Astrocyte (in vitro differentiated cells and primary cell): ENCODE measurements around the gene LMO1. TPM values are rescaled to one million over a fixed set of nuclear protein-coding genes. Genes with fewer than 3 reads are reported as not detected.

Experiments used
- DNase-seq: peaks from one replicate; pipeline ENCODE4 v3.0.0-alpha.2; 2010; ENCODE audit warnings: low read depth
- FAIRE-seq: peaks from 2 replicates; lab custom pipeline; 2011; peaks lifted over from hg19 to GRCh38; lab: Jason Lieb, UNC
- H2AFZ ChIP-seq: 2 replicates; pipeline ENCODE4 v1.6.0; 2012; ENCODE audit warnings: low read depth, low read length, inconsistent platforms
- H3K27ac ChIP-seq: 2 replicates; pipeline ENCODE4 v1.5.1; 2011; ENCODE audit warnings: low read depth, low read length, inconsistent platforms
- H3K27me3 ChIP-seq: 2 replicates; pipeline ENCODE4 v1.6.0; 2011; ENCODE audit warnings: low read length, inconsistent platforms; ENCODE audit not compliant: insufficient read depth
- H3K36me3 ChIP-seq: 2 replicates; pipeline ENCODE4 v1.5.1; 2011; ENCODE audit warnings: low read length, inconsistent platforms; ENCODE audit not compliant: insufficient read depth
- H3K4me1 ChIP-seq: 2 replicates; pipeline ENCODE4 v1.5.1; 2011; ENCODE audit warnings: low read length, inconsistent platforms; ENCODE audit not compliant: insufficient read depth
- H3K4me2 ChIP-seq: 2 replicates; pipeline ENCODE4 v1.6.0; 2012; ENCODE audit warnings: low read length, inconsistent platforms
- H3K4me3 ChIP-seq: 2 replicates; pipeline ENCODE4 v1.5.1; 2011; ENCODE audit warnings: low read depth, mild to moderate bottlenecking, low read length, inconsistent platforms; ENCODE audit not compliant: insufficient read depth
- H3K79me2 ChIP-seq: 2 replicates; pipeline ENCODE4 v1.6.0; 2012; ENCODE audit warnings: mild to moderate bottlenecking, low read length, inconsistent platforms; ENCODE audit not compliant: insufficient read depth
- H3K9ac ChIP-seq: 2 replicates; pipeline ENCODE4 v1.6.0; 2012; ENCODE audit warnings: mild to moderate bottlenecking, low read length, inconsistent platforms
- H3K9me3 ChIP-seq: 2 replicates; pipeline ENCODE4 v1.5.1; 2012; ENCODE audit warnings: low read depth, mild to moderate bottlenecking, low read length, inconsistent platforms; ENCODE audit not compliant: insufficient read depth
- H4K20me1 ChIP-seq: 2 replicates; pipeline ENCODE4 v1.6.0; 2012; ENCODE audit warnings: low read length, inconsistent platforms; ENCODE audit not compliant: insufficient read depth
- H3K27ac Mint-ChIP-seq: one replicate; pipeline ENCODE4 v1.8.0; 2021; ENCODE audit warnings: mild to moderate bottlenecking, mixed read lengths; ENCODE audit not compliant: unreplicated experiment
- H3K27me3 Mint-ChIP-seq: one replicate; pipeline ENCODE4 v1.8.0; 2021; ENCODE audit warnings: low read depth, mixed read lengths; ENCODE audit not compliant: unreplicated experiment
- H3K36me3 Mint-ChIP-seq: one replicate; pipeline ENCODE4 v1.8.0; 2021; ENCODE audit warnings: low read depth, mixed read lengths; ENCODE audit not compliant: unreplicated experiment
- H3K4me1 Mint-ChIP-seq: one replicate; pipeline ENCODE4 v1.8.0; 2021; ENCODE audit warnings: low read depth, mixed read lengths; ENCODE audit not compliant: unreplicated experiment
- H3K4me3 Mint-ChIP-seq: one replicate; pipeline ENCODE4 v1.8.0; 2021; ENCODE audit warnings: mild to moderate bottlenecking, moderate library complexity, mixed read lengths; ENCODE audit not compliant: unreplicated experiment
- H3K9me3 Mint-ChIP-seq: one replicate; pipeline ENCODE4 v1.8.0; 2021; ENCODE audit warnings: mild to moderate bottlenecking, mixed read lengths; ENCODE audit not compliant: unreplicated experiment
- CTCF ChIP-seq: IDR thresholded peaks from 2 replicates; pipeline ENCODE4 v1.5.1; 2011; ENCODE audit warnings: low read depth, mild to moderate bottlenecking, inconsistent platforms, low read length, moderate library complexity; ENCODE audit not compliant: insufficient read depth
- EZH2 ChIP-seq: IDR thresholded peaks from 2 replicates; pipeline ENCODE4 v1.6.1; 2012; ENCODE audit warnings: mild to moderate bottlenecking, low read length, inconsistent platforms; ENCODE audit not compliant: insufficient read depth
- total RNA-seq: library from RNA; stranded (reverse); gene quantifications from 2 replicates; pipeline ENCODE4 v1.2.1, GENCODE V29; 2021

The LMO1 gene
- total RNA-seq, 1 donor from 2014 or later: 1.5 TPM

GRCh38 chr11:8218409-8218808 is 45.3 kb downstream of the LMO1 start:
- no peak overlapping the region for H2AFZ ChIP-seq
- H3K4me3 ChIP-seq: no peak overlapping the region
- H3K27ac ChIP-seq: no peak overlapping the region
- peaks cover 16% of the 10 kb centered on the region for H3K4me1 Mint-ChIP-seq
- H3K9me3 ChIP-seq: no peaks in the 10 kb centered on the region
- no peaks in the 10 kb centered on the region for H3K36me3 ChIP-seq
- H3K27me3 Mint-ChIP-seq: peaks cover 76% of the 10 kb centered on the region
- no peak for FAIRE-seq
- H3K4me3 Mint-ChIP-seq: no peak overlapping the region
- H3K36me3 Mint-ChIP-seq: no peaks in the 10 kb centered on the region
- no peak for TF ChIP-seq CTCF
- TF ChIP-seq EZH2: no peak
- no peaks in the 10 kb centered on the region for H3K9me3 Mint-ChIP-seq
- H3K9ac ChIP-seq: no peak overlapping the region
- no peaks in the 10 kb centered on the region for H3K79me2 ChIP-seq
- peaks cover 3% of the 10 kb centered on the region for H3K27me3 ChIP-seq
- H3K4me1 ChIP-seq: no peaks in the 10 kb centered on the region
- H4K20me1 ChIP-seq: no peaks in the 10 kb centered on the region
- H3K4me2 ChIP-seq: no peak overlapping the region
- no peak overlapping the region for H3K27ac Mint-ChIP-seq
- no peak for DNase-seq

GRCh38 chr11:8217926-8218325 is 45.8 kb downstream of the LMO1 start:
- Histone ChIP-seq H3K9me3 (no peaks in the 10 kb centered on the region), H3K4me2 (no peak overlapping the region), H3K27ac (no peak overlapping the region), H4K20me1 (no peaks in the 10 kb centered on the region), H3K4me1 (no peaks in the 10 kb centered on the region), H3K9ac (no peak overlapping the region), H3K4me3 (no peak overlapping the region), H3K79me2 (no peaks in the 10 kb centered on the region), H3K27me3 (peaks cover 4% of the 10 kb centered on the region), H3K36me3 (no peaks in the 10 kb centered on the region), H2AFZ (no peak overlapping the region)
- Mint-ChIP-seq H3K27me3 (peaks cover 79% of the 10 kb centered on the region), H3K36me3 (no peaks in the 10 kb centered on the region), H3K9me3 (no peaks in the 10 kb centered on the region), H3K4me3 (no peak overlapping the region), H3K27ac (no peak overlapping the region), H3K4me1 (peaks cover 11% of the 10 kb centered on the region)
- no peak for FAIRE-seq
- DNase-seq: no peak
- TF ChIP-seq EZH2: no peak
- TF ChIP-seq CTCF: no peak

GRCh38 chr11:8217136-8217535 is 46.5 kb downstream of the LMO1 start:
- no peak for FAIRE-seq

More at GRCh38 chr11:8217136-8217535, 46.5 kb downstream of the LMO1 start:
- no peaks in the 10 kb centered on the region for H3K36me3 Mint-ChIP-seq
- Histone ChIP-seq H3K79me2 (no peaks in the 10 kb centered on the region), H3K36me3 (no peaks in the 10 kb centered on the region), H4K20me1 (no peaks in the 10 kb centered on the region), H3K9ac (no peak overlapping the region), H2AFZ (no peak overlapping the region), H3K9me3 (no peaks in the 10 kb centered on the region), H3K27ac (no peak overlapping the region), H3K4me1 (no peaks in the 10 kb centered on the region), H3K4me3 (no peak overlapping the region), H3K4me2 (no peak overlapping the region), H3K27me3 (peaks cover 5% of the 10 kb centered on the region)
- TF ChIP-seq CTCF (no peak), EZH2 (no peak)
- no peaks in the 10 kb centered on the region for H3K9me3 Mint-ChIP-seq
- no peak overlapping the region for H3K27ac Mint-ChIP-seq
- H3K4me3 Mint-ChIP-seq: no peak overlapping the region
- peaks cover 4% of the 10 kb centered on the region for H3K4me1 Mint-ChIP-seq
- H3K27me3 Mint-ChIP-seq: peaks cover 79% of the 10 kb centered on the region
- DNase-seq: no peak
